ENCODE measurements around the gene B4GALT6. TPM values are rescaled to one million over a fixed set of nuclear protein-coding genes. Genes with fewer than 3 reads are reported as not detected.

B4GALT6 gene
- total and polyA plus RNA-seq, 2 of the 13 experiments (the other 11 are each of a cell fraction or from before 2014, with no cell fraction given), result 1.9 to 3.3 TPM

GRCh38 chr18:31583185-31583854 is 101.1 kb downstream of the B4GALT6 start (continued):
- TF ChIP-seq ZIK1 (CRISPR knock-in tag; IDR thresholded peaks at IDR 0.05; ENCODE audit: borderline replicate concordance, low read depth) (no peak), ZNF878 (CRISPR knock-in tag; IDR thresholded peaks at IDR 0.05) (no peak), ZNF460 (CRISPR knock-in tag; IDR thresholded peaks at IDR 0.05; ENCODE audit: borderline replicate concordance) (no peak), ZGPAT (CRISPR knock-in tag; IDR thresholded peaks at IDR 0.05) (no peak), PAXIP1 (CRISPR knock-in tag; conservative IDR thresholded peaks at IDR 0.05) (peak; percentile 37), ZNF629 (CRISPR knock-in tag; conservative IDR thresholded peaks at IDR 0.05) (no peak), POGK (CRISPR knock-in tag; conservative IDR thresholded peaks at IDR 0.05) (no peak), TEAD2 (CRISPR knock-in tag; IDR thresholded peaks at IDR 0.05) (no peak), ZNF569 (CRISPR knock-in tag; IDR thresholded peaks at IDR 0.05; ENCODE audit: borderline replicate concordance) (no peak), JDP2 (CRISPR knock-in tag; IDR thresholded peaks at IDR 0.05; ENCODE audit: borderline replicate concordance) (no peak), ZNF660 (CRISPR knock-in tag; IDR thresholded peaks at IDR 0.05; ENCODE audit: borderline replicate concordance, low read depth) (no peak), E2F1 (CRISPR knock-in tag; IDR thresholded peaks at IDR 0.05) (no peak), GTF2F1 (IDR thresholded peaks at IDR 0.05; ENCODE audit: low read length) (no peak), PHF20 (CRISPR knock-in tag; IDR thresholded peaks at IDR 0.05) (no peak), ZSCAN29 (CRISPR knock-in tag; conservative IDR thresholded peaks at IDR 0.05) (0 out of 2 replicates have a peak, but pooled peaks have one; percentile 38), ZNF776 (CRISPR knock-in tag; IDR thresholded peaks at IDR 0.05) (no peak)

All from HepG2 (cell line).